Stimulated activated CD8-positive, alpha-beta memory T cell treated with anti-CD3 and anti-CD28 coated beads, Interleukin-12 subunit alpha, Interleukin-12 subunit beta, amount 100 ng/mL, for 4 hours (primary cell): ENCODE data around the gene FAIM2.

Experiments
- DNase-seq: peaks from one replicate; pipeline ENCODE4 v3.0.0-alpha.2; 2020; ENCODE audit warnings: low read depth

Gene FAIM2

DNA sequence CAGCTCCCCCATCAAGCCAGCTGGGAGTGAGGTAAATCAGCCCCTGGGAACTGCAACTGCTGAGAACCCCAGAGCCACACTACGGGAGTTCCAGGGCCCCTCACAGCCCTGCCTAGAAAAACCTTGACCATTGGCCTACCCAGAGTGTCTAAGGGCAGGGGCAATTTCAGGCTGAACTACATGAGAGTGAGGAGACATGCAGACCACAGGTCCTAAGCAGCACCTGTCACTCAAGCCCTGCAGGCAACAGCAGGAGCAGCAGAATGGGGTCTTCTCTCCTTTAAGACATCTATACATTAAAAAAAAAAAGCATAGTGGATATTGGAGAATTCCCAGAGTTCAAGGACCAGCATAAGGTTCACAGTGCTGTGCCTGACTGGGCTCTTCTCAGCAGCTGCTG, 80.3 kb downstream of the FAIM2 start:
- DNase-seq: no peak

DNA sequence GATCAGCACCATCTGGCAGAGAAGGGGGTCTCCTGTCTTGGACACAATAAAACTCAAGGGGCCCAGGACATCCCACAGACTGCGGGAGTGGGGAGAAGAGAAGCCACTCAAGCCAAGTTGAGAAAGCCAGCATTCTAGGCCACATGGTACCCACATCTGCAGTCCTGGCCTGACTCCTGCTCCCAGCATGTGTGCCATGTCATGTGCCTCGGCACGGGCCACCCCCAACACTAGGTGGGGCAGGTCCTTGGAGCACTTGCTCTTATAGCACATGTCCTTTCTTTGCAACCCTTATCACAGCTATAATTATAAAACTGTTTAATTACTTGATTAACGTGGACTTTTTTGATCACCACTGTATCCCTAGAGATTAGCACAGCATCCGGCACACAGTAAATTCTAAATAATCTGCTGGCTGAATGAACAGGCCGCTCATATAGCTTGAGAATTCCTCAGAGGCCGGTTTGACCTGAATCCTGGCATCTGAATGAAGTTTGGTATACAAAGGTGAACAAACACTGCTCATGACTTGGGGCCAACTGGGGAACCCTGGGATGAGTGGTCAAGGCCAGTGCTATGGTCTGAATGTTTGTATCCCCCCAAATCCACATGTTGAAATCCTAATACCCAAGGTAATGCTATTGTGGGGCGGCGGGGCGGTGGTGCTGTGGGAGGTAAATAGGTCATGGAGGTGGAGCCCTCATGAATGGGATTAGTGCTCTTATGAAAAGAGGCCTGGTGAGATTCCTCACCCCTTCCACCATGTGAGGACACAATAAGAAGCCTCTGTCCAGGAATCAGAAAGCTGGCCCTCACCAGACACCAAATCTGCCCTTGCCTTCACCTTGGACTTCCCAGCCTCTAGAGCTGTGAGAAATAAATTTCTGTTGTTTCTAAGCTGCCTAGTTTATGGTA, 82.1 kb downstream of the FAIM2 start:
- no peak for DNase-seq

DNA sequence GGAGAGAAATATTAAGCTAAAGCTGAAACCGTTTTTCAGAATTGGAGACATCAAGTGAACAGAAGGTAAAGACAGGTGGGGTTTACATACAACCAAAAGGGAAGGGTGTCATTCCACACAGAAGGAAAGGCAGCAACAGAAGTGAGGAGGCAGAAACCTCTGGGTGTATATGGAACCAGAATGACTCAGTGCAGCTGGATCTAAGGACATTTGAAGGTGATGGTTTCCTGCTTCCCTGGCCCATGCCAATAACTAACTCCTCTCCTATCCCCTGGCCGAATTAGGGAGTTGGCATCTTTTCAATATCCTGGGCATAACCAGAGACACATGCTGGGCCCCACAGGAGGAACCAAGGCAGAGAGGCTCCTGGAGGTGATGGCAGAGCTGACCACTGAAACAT, 83.9 kb downstream of the FAIM2 start:
- DNase-seq: no peak

- no peak for DNase-seq
Observed at GRCh38 chr12:49818241-49818895, 85.3 kb downstream of the FAIM2 start.
